ENCODE results near the gene PARN.
"Not testable (repeated sequence)": the region's sequence is repeated elsewhere in the genome, so short reads cannot be mapped to it uniquely, and the experiment has no call there.

The PARN gene

GRCh38 chr16:14576069-14576468 is 54.0 kb downstream of the PARN start:
- H3K9me3 ChIP-seq (ENCODE audit: control insufficient read depth, insufficient read depth, low read length), result no peaks in the 10 kb centered on the region
- WGBS (ENCODE audit: insufficient coverage, insufficient read length), result no CpG with 5 or more reads among the region's 3 CpGs
- DNase-seq (ENCODE audit: low read depth, low spot score), result no peak
- H3K36me3 ChIP-seq (ENCODE audit: control insufficient read depth, insufficient read depth, low read length), result peaks cover 13% of the 10 kb centered on the region; the same call in 1 of the 2 replicates
- H3K27ac ChIP-seq (ENCODE audit: low read length), result no peak overlapping the region
- no peaks in the 10 kb centered on the region for H3K4me1 ChIP-seq (ENCODE audit: control insufficient read depth, insufficient read depth, low read length)
- no peak overlapping the region for H3K4me3 ChIP-seq (ENCODE audit: low read length)
- no peaks in the 10 kb centered on the region for H3K27me3 ChIP-seq (ENCODE audit: control insufficient read depth, insufficient read depth, low read length)

- H3K27ac ChIP-seq (ENCODE audit: low read length); H3K4me1 ChIP-seq (ENCODE audit: control insufficient read depth, insufficient read depth, low read length); H3K27me3 ChIP-seq (ENCODE audit: control insufficient read depth, insufficient read depth, low read length); DNase-seq (ENCODE audit: low read depth, low spot score); H3K9me3 ChIP-seq (ENCODE audit: control insufficient read depth, insufficient read depth, low read length); H3K4me3 ChIP-seq (ENCODE audit: low read length): not testable (repeated sequence)
- H3K36me3 ChIP-seq (ENCODE audit: control insufficient read depth, insufficient read depth, low read length), result peaks cover 13% of the 10 kb centered on the region; the same call in 1 of the 2 replicates
- no CpG with 5 or more reads among the region's 4 CpGs for WGBS (ENCODE audit: insufficient coverage, insufficient read length)
Measured at GRCh38 chr16:14574698-14575415, 55.2 kb downstream of the PARN start.

GRCh38 chr16:14572535-14572934 is 57.5 kb downstream of the PARN start:
- no peak for DNase-seq (ENCODE audit: low read depth, low spot score)
- Histone ChIP-seq H3K4me1 (ENCODE audit: control insufficient read depth, insufficient read depth, low read length) (no peaks in the 10 kb centered on the region), H3K27me3 (ENCODE audit: control insufficient read depth, insufficient read depth, low read length) (no peaks in the 10 kb centered on the region), H3K9me3 (ENCODE audit: control insufficient read depth, insufficient read depth, low read length) (no peaks in the 10 kb centered on the region), H3K4me3 (ENCODE audit: low read length) (no peak overlapping the region), H3K27ac (ENCODE audit: low read length) (no peak overlapping the region), H3K36me3 (ENCODE audit: control insufficient read depth, insufficient read depth, low read length) (peaks cover 6% of the 10 kb centered on the region; the same call in 1 of the 2 replicates)
- WGBS (ENCODE audit: insufficient coverage, insufficient read length), result 100% methylated on average over 2 of the region's 2 CpGs

GRCh38 chr16:14569213-14569612 is 60.8 kb downstream of the PARN start:
- no peak for DNase-seq (ENCODE audit: low read depth, low spot score)
- no peaks in the 10 kb centered on the region for H3K9me3 ChIP-seq (ENCODE audit: control insufficient read depth, insufficient read depth, low read length)
- no peaks in the 10 kb centered on the region for H3K36me3 ChIP-seq (ENCODE audit: control insufficient read depth, insufficient read depth, low read length)

GRCh38 chr16:14566599-14566998 is 63.5 kb downstream of the PARN start:
- DNase-seq (ENCODE audit: low read depth, low spot score), result no peak
- no CpG with 5 or more reads among the region's 1 CpG for whole genome bisulfite sequencing (ENCODE audit: insufficient coverage, insufficient read length)
- no peaks in the 10 kb centered on the region for H3K9me3 ChIP-seq (ENCODE audit: control insufficient read depth, insufficient read depth, low read length)
- no peak overlapping the region for H3K27ac ChIP-seq (ENCODE audit: low read length)
- H3K36me3 ChIP-seq (ENCODE audit: control insufficient read depth, insufficient read depth, low read length), result no peaks in the 10 kb centered on the region
- peaks cover 1% of the 10 kb centered on the region; the same call in 1 of the 2 replicates for H3K4me1 ChIP-seq (ENCODE audit: control insufficient read depth, insufficient read depth, low read length)
- H3K27me3 ChIP-seq (ENCODE audit: control insufficient read depth, insufficient read depth, low read length), result no peaks in the 10 kb centered on the region
- H3K4me3 ChIP-seq (ENCODE audit: low read length), result no peak overlapping the region

More at GRCh38 chr16:14569213-14569612, 60.8 kb downstream of the PARN start:
- no CpG with 5 or more reads among the region's 4 CpGs for WGBS (ENCODE audit: insufficient coverage, insufficient read length)
- Histone ChIP-seq H3K27me3 (ENCODE audit: control insufficient read depth, insufficient read depth, low read length) (no peaks in the 10 kb centered on the region), H3K27ac (ENCODE audit: low read length) (no peak overlapping the region), H3K4me3 (ENCODE audit: low read length) (no peak overlapping the region), H3K4me1 (ENCODE audit: control insufficient read depth, insufficient read depth, low read length) (peaks cover 1% of the 10 kb centered on the region; the same call in 1 of the 2 replicates)

GRCh38 chr16:14565688-14566025 is 64.4 kb downstream of the PARN start:
- no CpG with 5 or more reads among the region's 2 CpGs for WGBS (ENCODE audit: insufficient coverage, insufficient read length)
- no peak overlapping the region for H3K27ac ChIP-seq (ENCODE audit: low read length)

GRCh38 chr16:14564861-14565687 is 65.0 kb downstream of the PARN start:
- H3K4me1 ChIP-seq (ENCODE audit: control insufficient read depth, insufficient read depth, low read length), result peaks cover 1% of the 10 kb centered on the region; the same call in 1 of the 2 replicates
- H3K27ac ChIP-seq (ENCODE audit: low read length), result no peak overlapping the region
- no peaks in the 10 kb centered on the region for H3K36me3 ChIP-seq (ENCODE audit: control insufficient read depth, insufficient read depth, low read length)
- no peak for DNase-seq (ENCODE audit: low read depth, low spot score)
- no CpG with 5 or more reads among the region's 5 CpGs for WGBS (ENCODE audit: insufficient coverage, insufficient read length)
- no peaks in the 10 kb centered on the region for H3K9me3 ChIP-seq (ENCODE audit: control insufficient read depth, insufficient read depth, low read length)
- H3K27me3 ChIP-seq (ENCODE audit: control insufficient read depth, insufficient read depth, low read length), result no peaks in the 10 kb centered on the region
- no peak overlapping the region for H3K4me3 ChIP-seq (ENCODE audit: low read length)

More at GRCh38 chr16:14565688-14566025, 64.4 kb downstream of the PARN start:
- H3K27me3 ChIP-seq (ENCODE audit: control insufficient read depth, insufficient read depth, low read length), result no peaks in the 10 kb centered on the region
- H3K36me3 ChIP-seq (ENCODE audit: control insufficient read depth, insufficient read depth, low read length), result no peaks in the 10 kb centered on the region
- peaks cover 1% of the 10 kb centered on the region; the same call in 1 of the 2 replicates for H3K4me1 ChIP-seq (ENCODE audit: control insufficient read depth, insufficient read depth, low read length)
- no peak overlapping the region for H3K4me3 ChIP-seq (ENCODE audit: low read length)
- no peaks in the 10 kb centered on the region for H3K9me3 ChIP-seq (ENCODE audit: control insufficient read depth, insufficient read depth, low read length)
- no peak for DNase-seq (ENCODE audit: low read depth, low spot score)

- no peak overlapping the region for H3K4me3 ChIP-seq (ENCODE audit: low read length)
- H3K36me3 ChIP-seq (ENCODE audit: control insufficient read depth, insufficient read depth, low read length), result no peaks in the 10 kb centered on the region
- no peak for DNase-seq (ENCODE audit: low read depth, low spot score)
- WGBS (ENCODE audit: insufficient coverage, insufficient read length), result no CpG with 5 or more reads among the region's 9 CpGs
- H3K27ac ChIP-seq (ENCODE audit: low read length), result no peak overlapping the region
- no peaks in the 10 kb centered on the region for H3K27me3 ChIP-seq (ENCODE audit: control insufficient read depth, insufficient read depth, low read length)
- no peaks in the 10 kb centered on the region for H3K9me3 ChIP-seq (ENCODE audit: control insufficient read depth, insufficient read depth, low read length)
- peaks cover 1% of the 10 kb centered on the region; the same call in 1 of the 2 replicates for H3K4me1 ChIP-seq (ENCODE audit: control insufficient read depth, insufficient read depth, low read length)
Measured at GRCh38 chr16:14564323-14564722, 65.7 kb downstream of the PARN start.

- H3K27me3 ChIP-seq (ENCODE audit: control insufficient read depth, insufficient read depth, low read length), result no peaks in the 10 kb centered on the region
- H3K27ac ChIP-seq (ENCODE audit: low read length), result no peak overlapping the region
- no peak for DNase-seq (ENCODE audit: low read depth, low spot score)
- H3K4me3 ChIP-seq (ENCODE audit: low read length), result no peak overlapping the region
- H3K36me3 ChIP-seq (ENCODE audit: control insufficient read depth, insufficient read depth, low read length), result no peaks in the 10 kb centered on the region
- H3K4me1 ChIP-seq (ENCODE audit: control insufficient read depth, insufficient read depth, low read length), result peaks cover 1% of the 10 kb centered on the region; the same call in 1 of the 2 replicates
- H3K9me3 ChIP-seq (ENCODE audit: control insufficient read depth, insufficient read depth, low read length), result no peaks in the 10 kb centered on the region
- no CpG with 5 or more reads among the region's 8 CpGs for WGBS (ENCODE audit: insufficient coverage, insufficient read length)
Measured at GRCh38 chr16:14562691-14563491, 67.2 kb downstream of the PARN start.

- Histone ChIP-seq H3K9me3 (ENCODE audit: control insufficient read depth, insufficient read depth, low read length) (no peaks in the 10 kb centered on the region), H3K27me3 (ENCODE audit: control insufficient read depth, insufficient read depth, low read length) (no peaks in the 10 kb centered on the region), H3K36me3 (ENCODE audit: control insufficient read depth, insufficient read depth, low read length) (no peaks in the 10 kb centered on the region), H3K4me3 (ENCODE audit: low read length) (no peak overlapping the region), H3K27ac (ENCODE audit: low read length) (no peak overlapping the region), H3K4me1 (ENCODE audit: control insufficient read depth, insufficient read depth, low read length) (peaks cover 1% of the 10 kb centered on the region; the same call in 1 of the 2 replicates)
- no peak for DNase-seq (ENCODE audit: low read depth, low spot score)
- WGBS (ENCODE audit: insufficient coverage, insufficient read length), result no CpG with 5 or more reads among the region's 7 CpGs
Measured at GRCh38 chr16:14560523-14560922, 69.5 kb downstream of the PARN start.
